Measurements from ENCODE around the gene KIF22. TPM values are rescaled to one million over a fixed set of nuclear protein-coding genes. Genes with fewer than 3 reads are reported as not detected.

Gene KIF22
- total and polyA plus RNA-seq, 9 of the 15 experiments (the other 6 are each of a cell fraction or from before 2014, with no cell fraction given) = 8.7 to 232 (median 131) TPM

DNA sequence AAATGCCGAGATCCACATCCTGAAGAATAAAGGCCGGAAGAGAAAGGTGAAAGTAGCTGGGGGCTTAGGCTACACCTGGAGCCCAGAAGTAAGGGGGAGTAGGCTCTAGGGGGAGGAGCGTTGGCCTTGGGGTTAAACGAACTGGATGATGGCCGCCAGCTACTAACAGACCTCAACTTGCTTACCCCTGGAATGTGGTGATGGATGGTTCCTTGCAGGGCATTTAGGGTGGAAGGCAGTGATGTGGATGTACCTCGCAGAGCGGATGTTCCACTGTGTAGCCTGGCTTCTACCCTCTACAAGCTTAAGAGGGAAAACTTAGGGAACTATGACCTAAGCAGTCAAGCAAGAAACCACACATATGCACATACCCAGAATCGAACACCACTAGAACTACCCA lies 13.5 kb downstream of the KIF22 start:
- ATAC-seq = no peak
- no peak for FAIRE-seq

GRCh38 chr16:29804455-29805231 lies 14.1 kb downstream of the KIF22 start:
- peaks cover 70% of the 10 kb centered on the region for H3K36me3 ChIP-seq (ENCODE audit: control insufficient read depth, insufficient read depth, low read length)
- TSS peak; percentile 83 for BruUV-seq (replicated peaks)
- peak overlapping the region; percentile 92 to 100 for H3K9ac ChIP-seq (ENCODE audit: insufficient read depth in 1 of 2, low read depth in 2 of 2, low read length in 2 of 2)
- H4K20me1 ChIP-seq (replicated peaks; ENCODE audit: control insufficient read depth, insufficient read depth, low read length) = peaks cover 12% of the 10 kb centered on the region; the same call in 1 of the 2 replicates
- H3K4me2 ChIP-seq (ENCODE audit: insufficient read depth, low read length) = peak overlapping the region; percentile 90
- peak overlapping the region; percentile 38 for H2AFZ ChIP-seq (ENCODE audit: low read depth, low read length)
- ATAC-seq (peak; percentile 2), DNase-seq (ENCODE audit: extremely low read depth in 1 of 4, low spot score in 3 of 4) (peak in 3 of 4 experiments; percentile 42 to 48 (median 47)), FAIRE-seq (peak; percentile 76)
- H3K27ac ChIP-seq (ENCODE audit: extremely low read depth, low read depth, low read length) = peak overlapping the region; percentile 99
- H3K9me1 ChIP-seq (ENCODE audit: control insufficient read depth, insufficient read depth, low read length) = no peaks in the 10 kb centered on the region
- H3K4me3 ChIP-seq = peak overlapping the region; percentile 59
- intact Hi-C loops (cut with micrococcal nuclease) = loop anchor here (1.0 kb wide), 1 partner anchor 14 kb away; the partner anchor contains the start of gene KIF22
- 9% methylated on average over 22 of the region's 26 CpGs for WGBS (ENCODE audit: insufficient coverage, low coverage, missing lambda C conversion rate)
- H3K4me1 ChIP-seq (replicated peaks in 1 of 2; ENCODE audit: control insufficient read depth in 2 of 2, insufficient read depth in 2 of 2, low read length in 2 of 2) = peaks cover 26 to 37% of the 10 kb centered on the region in 2 experiments
- no peaks in the 10 kb centered on the region for H3K9me3 ChIP-seq (replicated peaks; ENCODE audit: control insufficient read depth, insufficient read depth, low read depth, low read length)
- H3K79me2 ChIP-seq (ENCODE audit: control insufficient read depth, insufficient read depth, low read length) = peaks cover 36% of the 10 kb centered on the region
- ChIA-PET POLR2A (interaction anchor here (0.5 to 6.0 kb wide), 11 partner anchors 12 to 797 kb away, joined by 3 to 114 read pairs (median 3); partner anchors contain the start of genes ALDOA, KIF22 and PAGR1), CTCF (ENCODE audit: low intra/inter-chr PET ratio) (no interaction called here)
- H3K27me3 ChIP-seq (ENCODE audit: control insufficient read depth in 2 of 2, insufficient read depth in 2 of 2, low read length in 2 of 2) = no peaks in the 10 kb centered on the region
- in situ Hi-C loops (cut with MboI) = no loop called here
- TF ChIP-seq SIN3A (IDR thresholded peaks at IDR 0.05; ENCODE audit: borderline replicate concordance in 2 of 2, control insufficient read depth in 1 of 2, low read depth in 2 of 2, low read length in 2 of 2) = 0 out of 4 replicates have a peak, but pooled peaks of 1 of the 2 experiments have one; percentile 12
- TF ChIP-seq THRAP3 (IDR thresholded peaks at IDR 0.05; ENCODE audit: borderline replicate concordance) = no peak
- peak; percentile 57 for TF ChIP-seq ZBTB7A (IDR thresholded peaks at IDR 0.05; ENCODE audit: borderline replicate concordance, control insufficient read depth, low read depth, low read length)
- peak in 1 of 2 experiments; percentile 40 for TF ChIP-seq E2F6 (IDR thresholded peaks at IDR 0.05; ENCODE audit: borderline replicate concordance in 1 of 2, extremely low read depth in 1 of 2, insufficient read depth in 1 of 2, insufficient read length in 1 of 2, low read depth in 1 of 2, low read length in 1 of 2, poor library complexity in 1 of 2, severe bottlenecking in 1 of 2)
- TF ChIP-seq ZNF24 (IDR thresholded peaks at IDR 0.05) = peak; percentile 9; the same call in 1 of the 2 replicates

More for the DNA sequence above, 13.5 kb downstream of the KIF22 start:
- no TSS peak for BruUV-seq (replicated peaks)
- Histone ChIP-seq H3K4me3 (0 out of 2 replicates have a peak overlapping the region, but pooled peaks have one; percentile 59), H3K27ac (ENCODE audit: extremely low read depth, low read depth, low read length) (peak overlapping the region; percentile 99), H3K79me2 (ENCODE audit: control insufficient read depth, insufficient read depth, low read length) (peaks cover 30% of the 10 kb centered on the region), H4K20me1 (replicated peaks; ENCODE audit: control insufficient read depth, insufficient read depth, low read length) (peaks cover 10% of the 10 kb centered on the region; the same call in 1 of the 2 replicates), H3K36me3 (ENCODE audit: control insufficient read depth, insufficient read depth, low read length) (peaks cover 70% of the 10 kb centered on the region), H3K9me3 (replicated peaks; ENCODE audit: control insufficient read depth, insufficient read depth, low read depth, low read length) (no peaks in the 10 kb centered on the region), H3K4me2 (ENCODE audit: insufficient read depth, low read length) (peak overlapping the region; percentile 90), H3K9ac (ENCODE audit: insufficient read depth in 1 of 2, low read depth in 2 of 2, low read length in 2 of 2) (peak overlapping the region; percentile 32 to 92; a peak in 3 of 4 replicates), H2AFZ (ENCODE audit: low read depth, low read length) (no peak overlapping the region), H3K27me3 (ENCODE audit: control insufficient read depth in 2 of 2, insufficient read depth in 2 of 2, low read length in 2 of 2) (no peaks in the 10 kb centered on the region), H3K4me1 (replicated peaks in 1 of 2; ENCODE audit: control insufficient read depth in 2 of 2, insufficient read depth in 2 of 2, low read length in 2 of 2) (peaks cover 20 to 30% of the 10 kb centered on the region in 2 experiments; a peak in 4 of 5 replicates), H3K9me1 (ENCODE audit: control insufficient read depth, insufficient read depth, low read length) (no peaks in the 10 kb centered on the region)
- 73% methylated on average over 8 of the region's 8 CpGs for WGBS (ENCODE audit: insufficient coverage, low coverage, missing lambda C conversion rate)
- ChIA-PET POLR2A (interaction anchor here (0.5 to 6.0 kb wide), 12 partner anchors 12 to 796 kb away, joined by 3 to 114 read pairs (median 3); partner anchors contain the start of genes ALDOA, KIF22 and PAGR1), CTCF (ENCODE audit: low intra/inter-chr PET ratio) (no interaction called here)
- no peak for DNase-seq (ENCODE audit: extremely low read depth in 1 of 4, low spot score in 3 of 4)
- TF ChIP-seq RFX7 (CRISPR knock-in tag; IDR thresholded peaks at IDR 0.05) (no peak), YY1 (IDR thresholded peaks at IDR 0.05; ENCODE audit: borderline replicate concordance in 1 of 3, control insufficient read depth in 1 of 3, extremely low read depth in 1 of 3, insufficient read depth in 3 of 3, insufficient read length in 1 of 3, insufficient replicate concordance in 2 of 3, low read depth in 1 of 3, low read length in 2 of 3) (peak in 1 of 3 experiments; percentile 51)
- in situ Hi-C loops (cut with MboI) = no loop called here
- intact Hi-C loops (cut with micrococcal nuclease) = no loop called here

Data from K562 (cell line).